K562 (cell line): ENCODE measurements around the gene MBL2. TPM values are rescaled to one million over a fixed set of nuclear protein-coding genes. Genes with fewer than 3 reads are reported as not detected.

ENCODE experiments used
- ATAC-seq: fragments of 200-7000 bp; cut with Tn5 transposase; 3 replicates; pipeline ENCODE4 v1.9.1; 2020; ENCODE audit warnings: moderate library complexity
- BruUV-seq: library from RNA; stranded (reverse); fragments of 400-500 nt; replicated peaks from 2 replicates; lab custom pipeline; 2021; lab: Mats Ljungman, UMichigan
- CTCF ChIA-PET: fragments of 300-600 bp; formaldehyde crosslinking; extraction: SDS; loops from one replicate; lab custom pipeline; 2021; ENCODE audit warnings: low intra/inter-chr PET ratio; lab: Yijun Ruan, JAX
- POLR2A ChIA-PET: fragments of 300-600, 350-650 bp; sonication (Branson Sonifier 250); formaldehyde crosslinking; extraction: SDS; loops from one replicate; lab custom pipeline; 2021; ENCODE audit warnings: antibody characterized with exemption, inconsistent platforms; lab: Yijun Ruan, JAX
- DNase-seq, 4 experiments: peaks; one replicate each; pipeline versions ENCODE4 v3.0.0 to v3.0.0-alpha.2; 2011 to 2018; ENCODE audit warnings: low spot score in 3 of 4, mixed read lengths in 3 of 4; ENCODE audit errors: extremely low read depth in 1 of 4
- FAIRE-seq: peaks from 2 replicates; lab custom pipeline; 2011; peaks lifted over from hg19 to GRCh38; lab: Jason Lieb, UNC
- H2AFZ ChIP-seq: 2 replicates; pipeline ENCODE4 v1.6.0; 2011; ENCODE audit warnings: low read depth, low read length, control low read depth, inconsistent platforms
- H3K27ac ChIP-seq: fragments of 200-600 bp; 3 replicates; pipeline ENCODE4 v1.8.0; 2011; ENCODE audit warnings: low read depth, mild to moderate bottlenecking, control low read depth, inconsistent platforms, low read length, moderate library complexity, mixed read lengths; ENCODE audit errors: extremely low read depth
- H3K27me3 ChIP-seq, 2 experiments: fragments of 300-600 bp in 1 of 2; 2 replicates in 1 of 2; 3 replicates in 1 of 2; pipeline versions ENCODE4 v1.6.0 to v1.8.0; 2011; ENCODE audit warnings: inconsistent platforms in 2 of 2, low read length in 2 of 2, mild to moderate bottlenecking in 1 of 2, mixed read lengths in 1 of 2, moderate library complexity in 1 of 2; ENCODE audit not compliant: control insufficient read depth in 2 of 2, insufficient read depth in 2 of 2
- H3K36me3 ChIP-seq: fragments of 300-600 bp; 3 replicates; pipeline ENCODE4 v1.8.0; 2011; ENCODE audit warnings: mild to moderate bottlenecking, low read length, inconsistent platforms; ENCODE audit not compliant: control insufficient read depth, insufficient read depth
- H3K4me1 ChIP-seq, 2 experiments: fragments of 200-600 bp in 1 of 2; replicated peaks in 1 of 2; 2 replicates in 1 of 2; 3 replicates in 1 of 2; pipeline versions ENCODE4 v1.5.1 to v1.8.0; 2011; ENCODE audit warnings: inconsistent platforms in 2 of 2, low read length in 2 of 2, mild to moderate bottlenecking in 1 of 2, mixed read lengths in 1 of 2, moderate library complexity in 1 of 2; ENCODE audit not compliant: control insufficient read depth in 2 of 2, insufficient read depth in 2 of 2
- H3K4me2 ChIP-seq: 2 replicates; pipeline ENCODE4 v1.6.1; 2011; ENCODE audit warnings: low read length, control low read depth, inconsistent platforms, mixed read lengths; ENCODE audit not compliant: insufficient read depth
- H3K4me3 ChIP-seq: fragments of 200-600 bp; sonication (generic), shearing (Covaris generic); 2 replicates; pipeline ENCODE4 v1.5.1; 2016; ENCODE audit warnings: control low read depth, inconsistent platforms
- H3K79me2 ChIP-seq: fragments of 200-600 bp; 3 replicates; pipeline ENCODE4 v1.8.0; 2011; ENCODE audit warnings: low read length, inconsistent platforms; ENCODE audit not compliant: control insufficient read depth, insufficient read depth
- H3K9ac ChIP-seq, 2 experiments: 2 replicates each; pipeline versions ENCODE4 v1.6.0 to v1.6.1; 2011; ENCODE audit warnings: low read depth in 2 of 2, low read length in 2 of 2, control low read depth in 1 of 2, inconsistent platforms in 1 of 2, mild to moderate bottlenecking in 1 of 2, mixed read lengths in 1 of 2; ENCODE audit not compliant: insufficient read depth in 1 of 2
- H3K9me1 ChIP-seq: one replicate; pipeline ENCODE4 v1.6.0; 2011; ENCODE audit warnings: inconsistent platforms, mild to moderate bottlenecking, low read length, moderate library complexity; ENCODE audit not compliant: control insufficient read depth, insufficient read depth
- H3K9me3 ChIP-seq: replicated peaks from 2 replicates; pipeline ENCODE4 v1.5.1; 2011; ENCODE audit warnings: low read depth, low read length, inconsistent platforms; ENCODE audit not compliant: control insufficient read depth, insufficient read depth
- H4K20me1 ChIP-seq: replicated peaks from 2 replicates; pipeline ENCODE4 v1.6.1; 2011; ENCODE audit warnings: low read length, inconsistent platforms, mixed read lengths; ENCODE audit not compliant: control insufficient read depth, insufficient read depth
- BCOR ChIP-seq: fragments of 450-650 bp; IDR thresholded peaks from 2 replicates; pipeline ENCODE4 v1.6.1; 2016
- CHD4 ChIP-seq: fragments of 200-600 bp; sonication (generic); IDR thresholded peaks from 3 replicates; pipeline ENCODE4 v1.6.1; 2012; ENCODE audit warnings: low read depth, mild to moderate bottlenecking, mixed read lengths, low read length, inconsistent platforms; ENCODE audit not compliant: insufficient read depth, insufficient replicate concordance, poor library complexity, severe bottlenecking
- CTCF ChIP-seq, 3 experiments: IDR thresholded peaks in 2 of 3; conservative IDR thresholded peaks in 1 of 3; 2 replicates each; pipeline ENCODE4 v1.5.1; 2011 to 2012; ENCODE audit warnings: low read length in 3 of 3, mild to moderate bottlenecking in 3 of 3, control low read depth in 2 of 3, improper control_type of control experiment in 1 of 3, inconsistent platforms in 1 of 3, low read depth in 1 of 3, mixed read lengths in 1 of 3, moderate library complexity in 1 of 3; ENCODE audit not compliant: insufficient read depth in 2 of 3
- DNMT1 ChIP-seq: fragments of 450-650 bp; IDR thresholded peaks from 2 replicates; pipeline ENCODE4 v1.6.1; 2016; ENCODE audit warnings: antibody characterized with exemption, mild to moderate bottlenecking
- ELK1 ChIP-seq: sonication (generic); formaldehyde crosslinking; IDR thresholded peaks from 2 replicates; pipeline ENCODE4 v1.8.1; 2022; ENCODE audit warnings: missing genetic modification reagents
- FOXA1 ChIP-seq: fragments of 450-650 bp; IDR thresholded peaks from 2 replicates; pipeline ENCODE4 v1.6.1; 2016; ENCODE audit warnings: mild to moderate bottlenecking, borderline replicate concordance
- IFI16 ChIP-seq: fragments of 250-450 bp; sonication (Bioruptor Pico); IDR thresholded peaks from 2 replicates; pipeline ENCODE4 v2.1.2; 2022; ENCODE audit warnings: mild to moderate bottlenecking, inconsistent platforms
- RAD21 ChIP-seq, 2 experiments: fragments of 250-450 bp in 1 of 2; fragments of 450-650 bp in 1 of 2; sonication (Bioruptor Pico) in 1 of 2; formaldehyde crosslinking in 1 of 2; IDR thresholded peaks in 1 of 2; conservative IDR thresholded peaks in 1 of 2; 2 replicates each; pipeline versions ENCODE4 v1.4.0 to v1.8.0; 2020 to 2022; ENCODE audit warnings: mild to moderate bottlenecking in 2 of 2, moderate library complexity in 1 of 2
- SIN3A ChIP-seq, 2 experiments: fragments of 150-350 bp in 1 of 2; IDR thresholded peaks; 2 replicates each; pipeline ENCODE4 v1.6.1; 2011 to 2016; ENCODE audit warnings: borderline replicate concordance in 2 of 2, low read depth in 2 of 2, low read length in 2 of 2, mild to moderate bottlenecking in 2 of 2, moderate library complexity in 2 of 2; ENCODE audit not compliant: control insufficient read depth in 1 of 2
- ZNF121 ChIP-seq: sonication (generic); formaldehyde crosslinking; conservative IDR thresholded peaks from 2 replicates; pipeline ENCODE4 v1.8.0; 2022; ENCODE audit warnings: missing genetic modification reagents
- ZNF77 ChIP-seq: fragments of 250-450 bp; sonication (Bioruptor Pico); IDR thresholded peaks from 2 replicates; pipeline ENCODE4 v1.5.0; 2020
- WGBS: fragments of 100-300 bp; shearing (Covaris generic); methylation state at CpG from one replicate; pipeline ENCODE4 v1.1.6; 2016; ENCODE audit warnings: low coverage, mixed read lengths; ENCODE audit not compliant: insufficient coverage; ENCODE audit errors: missing lambda C conversion rate; 5-methylcytosine and 5-hydroxymethylcytosine counted together
- in situ Hi-C: fragments of 300-500 bp; cut with MboI; formaldehyde crosslinking; loops from 4 replicates; pipeline ENCODE4 v1.15.0; 2018; ENCODE audit warnings: inconsistent platforms, mixed read lengths
- intact Hi-C: fragments of 100-400 bp; cut with micrococcal nuclease; formaldehyde crosslinking; loops from 2 replicates; pipeline ENCODE4 v1.14.2; 2022
- polyA plus RNA-seq, 8 experiments: library from polyadenylated mRNA; depleted of rRNA in 4 of 8; stranded (reverse) in 5 of 8; unstranded in 3 of 8; fragments of >200 nt; fragmentation: Nextera tagmentation in 2 of 8; fragmentation: Illumina TruSeq in 1 of 8; extraction: Ambion mirVana in 2 of 8; extraction: Trizol in 1 of 8; gene quantifications; 2 replicates each; pipeline versions ENCODE4 v1.2.1 to v1.2.3, GENCODE V29; 2011 to 2014; ENCODE audit warnings: inconsistent platforms in 1 of 8, missing spikeins in 1 of 8
- total RNA-seq, 7 experiments: library from RNA; depleted of rRNA in 6 of 7; stranded (reverse); fragments of >200 nt in 6 of 7; fragmentation: Illumina TruSeq in 2 of 7; extraction: Trizol in 2 of 7; gene quantifications; 2 replicates each; pipeline versions ENCODE4 v1.2.1 to v1.2.3, GENCODE V29; 2011 to 2021; ENCODE audit warnings: low replicate concordance in 1 of 7
- TF ChIP-seq, protein P1 (sequence below): fragments of 450-650 bp; conservative IDR thresholded peaks from 2 replicates; pipeline ENCODE4 v1.6.1; 2016; ENCODE audit warnings: missing genetic modification characterization, low read depth, mild to moderate bottlenecking, control low read depth, missing compliant biosample characterization

MBL2 gene
- total and polyA plus RNA-seq, 9 of the 15 experiments (the other 6 are each of a cell fraction or from before 2014, with no cell fraction given) = not detected

DNA sequence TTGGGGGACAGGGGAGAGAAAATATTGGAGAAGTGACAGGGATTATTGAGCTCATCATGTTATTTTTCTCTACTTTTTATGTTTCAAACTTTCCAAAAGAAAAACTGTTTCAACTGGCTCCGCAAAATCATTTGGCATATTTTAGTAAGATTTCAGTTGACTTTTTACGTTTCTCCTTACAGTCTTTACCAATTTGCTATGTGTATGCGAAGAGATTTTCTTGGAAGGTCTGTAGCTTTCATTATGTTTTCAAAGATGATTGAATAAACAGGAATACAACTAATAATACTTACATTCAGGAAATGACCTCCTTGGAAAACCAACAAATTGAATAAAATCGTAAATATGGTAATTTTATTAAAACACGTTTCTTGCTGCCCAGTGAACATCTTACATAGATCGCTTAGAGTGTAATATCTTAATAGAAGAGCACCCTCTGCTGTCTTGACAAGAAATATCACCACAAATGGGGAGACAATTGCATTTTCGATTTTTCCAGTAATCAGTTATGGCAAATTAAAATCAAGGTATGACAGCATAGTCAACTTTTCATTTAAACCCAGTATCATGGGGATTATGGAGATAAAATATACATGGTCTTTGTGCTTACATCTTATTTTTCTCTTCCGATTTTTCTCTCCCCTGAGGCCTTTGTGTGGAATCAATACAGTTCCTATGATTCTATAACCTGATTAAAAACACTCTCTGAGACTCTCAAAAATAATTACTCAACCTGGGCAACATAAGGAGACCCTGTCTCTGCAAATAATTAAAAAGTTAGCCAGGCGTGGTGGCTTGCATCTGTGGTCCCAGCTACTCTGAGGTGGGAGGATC, 43.1 kb downstream of the MBL2 start:
- no peaks in the 10 kb centered on the region for H3K9me3 ChIP-seq
- H3K4me1 ChIP-seq = no peaks in the 10 kb centered on the region
- H2AFZ ChIP-seq = no peak overlapping the region
- POLR2A ChIA-PET = no interaction called here
- H3K36me3 ChIP-seq = no peaks in the 10 kb centered on the region
- no peak overlapping the region for H3K4me2 ChIP-seq
- no peak for ATAC-seq
- no peaks in the 10 kb centered on the region for H3K79me2 ChIP-seq
- no peak overlapping the region for H3K4me3 ChIP-seq
- TF ChIP-seq, protein P1, sequence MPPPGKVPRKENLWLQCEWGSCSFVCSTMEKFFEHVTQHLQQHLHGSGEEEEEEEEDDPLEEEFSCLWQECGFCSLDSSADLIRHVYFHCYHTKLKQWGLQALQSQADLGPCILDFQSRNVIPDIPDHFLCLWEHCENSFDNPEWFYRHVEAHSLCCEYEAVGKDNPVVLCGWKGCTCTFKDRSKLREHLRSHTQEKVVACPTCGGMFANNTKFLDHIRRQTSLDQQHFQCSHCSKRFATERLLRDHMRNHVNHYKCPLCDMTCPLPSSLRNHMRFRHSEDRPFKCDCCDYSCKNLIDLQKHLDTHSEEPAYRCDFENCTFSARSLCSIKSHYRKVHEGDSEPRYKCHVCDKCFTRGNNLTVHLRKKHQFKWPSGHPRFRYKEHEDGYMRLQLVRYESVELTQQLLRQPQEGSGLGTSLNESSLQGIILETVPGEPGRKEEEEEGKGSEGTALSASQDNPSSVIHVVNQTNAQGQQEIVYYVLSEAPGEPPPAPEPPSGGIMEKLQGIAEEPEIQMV (tag) = no peak
- TF ChIP-seq ELK1 (CRISPR knock-in tag) = no peak
- no peak for TF ChIP-seq FOXA1
- TF ChIP-seq BCOR = no peak
- TF ChIP-seq CTCF (IDR thresholded peaks at IDR 0.05 in 2 of 3, conservative IDR thresholded peaks at IDR 0.05 in 1 of 3; ENCODE audit: insufficient read depth in 2 of 3, low read depth in 1 of 3, low read length in 3 of 3) = peak in 2 of 3 experiments; percentile 16 to 35; a peak in 2 of 6 replicates
- peak; percentile 24 to 45; a peak in 2 of 4 replicates for TF ChIP-seq RAD21 (CRISPR knock-in tag; conservative IDR thresholded peaks at IDR 0.05 in 1 of 2, IDR thresholded peaks at IDR 0.05 in 1 of 2)
- no peak for TF ChIP-seq ZNF121 (CRISPR knock-in tag)
- TF ChIP-seq DNMT1 = no peak
- TF ChIP-seq CHD4 = no peak
- no peak for TF ChIP-seq SIN3A (IDR thresholded peaks at IDR 0.05; ENCODE audit: borderline replicate concordance in 2 of 2, control insufficient read depth in 1 of 2, low read depth in 2 of 2, low read length in 2 of 2)
- TF ChIP-seq IFI16 (CRISPR knock-in tag) = no peak
- TF ChIP-seq ZNF77 (CRISPR knock-in tag) = no peak
- TF ChIP-seq, all 486 proteins: peak for 2
- Histone ChIP-seq H3K9me1 (no peaks in the 10 kb centered on the region), H4K20me1 (no peaks in the 10 kb centered on the region), H3K27ac (no peak overlapping the region), H3K9ac (no peak overlapping the region), H3K27me3 (no peaks in the 10 kb centered on the region)
- DNase-seq (no peak), FAIRE-seq (no peak)
- CTCF ChIA-PET = no interaction called here
- intact Hi-C loops = loop anchor here (10.0 kb wide), 1 partner anchor 85 kb away; no protein-coding TSS in a partner anchor
- in situ Hi-C loops = no loop called here
- 3% methylated on average over 9 of the region's 9 CpGs for WGBS
- BruUV-seq = no TSS peak
